ENCODE results near the gene PRKAR2B.

PRKAR2B gene

GRCh38 chr7:107206136-107206535 is 161.6 kb downstream of the PRKAR2B start:
- no peak for TF ChIP-seq CTCF (IDR thresholded peaks at IDR 0.05; ENCODE audit: low read depth, low read length, missing control alignments)
- DNase-seq (ENCODE audit: extremely low read depth, low read depth): no peak
- H3K4me3 ChIP-seq (replicated peaks; ENCODE audit: low read depth, low read length): no peak overlapping the region

GRCh38 chr7:107206706-107207105 is 162.2 kb downstream of the PRKAR2B start:
- no peak for TF ChIP-seq CTCF (IDR thresholded peaks at IDR 0.05; ENCODE audit: low read depth, low read length, missing control alignments)
- DNase-seq (ENCODE audit: extremely low read depth, low read depth): no peak
- no peak overlapping the region for H3K4me3 ChIP-seq (replicated peaks; ENCODE audit: low read depth, low read length)

GRCh38 chr7:107207459-107207858 is 163.0 kb downstream of the PRKAR2B start:
- DNase-seq (ENCODE audit: extremely low read depth, low read depth): no peak
- TF ChIP-seq CTCF (IDR thresholded peaks at IDR 0.05; ENCODE audit: low read depth, low read length, missing control alignments): no peak

GRCh38 chr7:107208024-107208521 is 163.6 kb downstream of the PRKAR2B start:
- no peak for TF ChIP-seq CTCF (IDR thresholded peaks at IDR 0.05; ENCODE audit: low read depth, low read length, missing control alignments)
- no peak for DNase-seq (ENCODE audit: extremely low read depth, low read depth)
- no peak overlapping the region for H3K4me3 ChIP-seq (replicated peaks; ENCODE audit: low read depth, low read length)

More at GRCh38 chr7:107207459-107207858, 163.0 kb downstream of the PRKAR2B start:
- H3K4me3 ChIP-seq (replicated peaks; ENCODE audit: low read depth, low read length): no peak overlapping the region

GRCh38 chr7:107208563-107208962 is 164.1 kb downstream of the PRKAR2B start:
- no peak overlapping the region for H3K4me3 ChIP-seq (replicated peaks; ENCODE audit: low read depth, low read length)
- no peak for DNase-seq (ENCODE audit: extremely low read depth, low read depth)
- no peak for TF ChIP-seq CTCF (IDR thresholded peaks at IDR 0.05; ENCODE audit: low read depth, low read length, missing control alignments)

GRCh38 chr7:107209565-107209964 is 165.1 kb downstream of the PRKAR2B start:
- no peak overlapping the region for H3K4me3 ChIP-seq (replicated peaks; ENCODE audit: low read depth, low read length)
- DNase-seq (ENCODE audit: extremely low read depth, low read depth): no peak
- TF ChIP-seq CTCF (IDR thresholded peaks at IDR 0.05; ENCODE audit: low read depth, low read length, missing control alignments): no peak

GRCh38 chr7:107210400-107210799 is 165.9 kb downstream of the PRKAR2B start:
- no peak for DNase-seq (ENCODE audit: extremely low read depth, low read depth)
- no peak for TF ChIP-seq CTCF (IDR thresholded peaks at IDR 0.05; ENCODE audit: low read depth, low read length, missing control alignments)
- H3K4me3 ChIP-seq (replicated peaks; ENCODE audit: low read depth, low read length): no peak overlapping the region
